ENCODE results near the gene KCTD13.
"Not testable (repeated sequence)": the region's sequence is repeated elsewhere in the genome, so short reads cannot be mapped to it uniquely, and the experiment has no call there.

The KCTD13 gene

GRCh38 chr16:29906520-29907244, 19.3 kb downstream of the KCTD13 start:
- no peak for DNase-seq

DNA sequence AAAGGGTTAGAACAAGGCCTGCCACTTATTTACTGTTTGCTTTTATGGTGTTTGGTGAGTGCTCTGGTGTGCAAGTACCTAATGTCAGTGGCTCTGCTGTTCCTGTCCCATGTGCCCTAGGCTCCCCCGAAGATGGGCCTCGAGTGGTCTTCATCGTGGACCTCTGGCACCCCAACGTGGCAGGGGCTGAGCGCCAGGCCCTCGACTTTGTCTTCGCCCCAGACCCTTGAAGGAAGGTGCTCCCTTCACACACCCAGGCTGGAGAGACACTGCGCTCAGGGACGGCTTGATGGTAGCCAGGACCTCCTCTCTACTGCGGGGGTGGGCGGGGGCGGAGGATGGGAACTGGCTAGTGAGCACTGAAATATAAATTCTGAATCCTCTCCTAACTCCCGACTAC, 20.4 kb downstream of the KCTD13 start:
- no peak for DNase-seq

DNA sequence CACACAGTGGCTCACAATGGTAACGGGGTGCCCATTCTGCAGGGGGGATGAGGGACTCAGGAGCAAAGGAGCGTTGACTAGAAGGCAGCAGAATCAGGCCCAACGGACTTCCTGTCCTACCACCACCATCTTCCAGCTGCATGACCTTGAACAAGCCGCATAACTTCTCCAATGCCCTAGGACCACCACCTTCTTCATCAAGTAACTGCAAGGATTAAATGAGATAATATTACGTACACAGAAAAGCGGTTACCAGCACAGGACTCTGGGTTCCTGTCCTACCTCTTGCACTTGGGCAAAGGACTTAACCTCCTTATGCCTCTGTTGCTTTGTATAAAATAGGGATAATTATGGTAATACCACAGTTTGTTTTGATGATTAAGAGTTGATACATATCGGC, 21.1 kb downstream of the KCTD13 start:
- DNase-seq = no peak

DNA sequence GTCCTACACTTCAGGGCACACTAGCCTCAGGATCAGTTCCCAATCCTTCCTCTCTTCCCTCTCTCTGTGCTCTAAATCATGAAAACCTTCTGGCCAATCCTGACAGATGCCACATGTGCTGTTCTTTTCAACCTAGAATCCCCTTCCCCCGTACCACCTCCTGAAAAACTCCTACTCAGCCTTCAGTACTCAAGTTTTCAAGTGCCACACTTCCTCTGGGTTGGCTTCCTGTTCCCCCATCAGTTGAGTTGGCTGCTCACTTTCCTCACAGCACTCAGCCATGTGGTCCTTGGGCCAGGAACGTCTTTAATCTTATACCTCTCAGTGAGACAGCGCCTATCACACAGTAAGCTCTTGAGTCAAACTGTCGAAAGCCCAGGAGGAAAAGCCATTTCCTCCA, 22.4 kb downstream of the KCTD13 start:
- DNase-seq = no peak

- no peak for DNase-seq
These were observed 24.4 kb downstream of the KCTD13 start for GRCh38 chr16:29901607-29901945.

- DNase-seq = no peak
These were observed 25.0 kb downstream of the KCTD13 start for GRCh38 chr16:29900888-29901606.

DNA sequence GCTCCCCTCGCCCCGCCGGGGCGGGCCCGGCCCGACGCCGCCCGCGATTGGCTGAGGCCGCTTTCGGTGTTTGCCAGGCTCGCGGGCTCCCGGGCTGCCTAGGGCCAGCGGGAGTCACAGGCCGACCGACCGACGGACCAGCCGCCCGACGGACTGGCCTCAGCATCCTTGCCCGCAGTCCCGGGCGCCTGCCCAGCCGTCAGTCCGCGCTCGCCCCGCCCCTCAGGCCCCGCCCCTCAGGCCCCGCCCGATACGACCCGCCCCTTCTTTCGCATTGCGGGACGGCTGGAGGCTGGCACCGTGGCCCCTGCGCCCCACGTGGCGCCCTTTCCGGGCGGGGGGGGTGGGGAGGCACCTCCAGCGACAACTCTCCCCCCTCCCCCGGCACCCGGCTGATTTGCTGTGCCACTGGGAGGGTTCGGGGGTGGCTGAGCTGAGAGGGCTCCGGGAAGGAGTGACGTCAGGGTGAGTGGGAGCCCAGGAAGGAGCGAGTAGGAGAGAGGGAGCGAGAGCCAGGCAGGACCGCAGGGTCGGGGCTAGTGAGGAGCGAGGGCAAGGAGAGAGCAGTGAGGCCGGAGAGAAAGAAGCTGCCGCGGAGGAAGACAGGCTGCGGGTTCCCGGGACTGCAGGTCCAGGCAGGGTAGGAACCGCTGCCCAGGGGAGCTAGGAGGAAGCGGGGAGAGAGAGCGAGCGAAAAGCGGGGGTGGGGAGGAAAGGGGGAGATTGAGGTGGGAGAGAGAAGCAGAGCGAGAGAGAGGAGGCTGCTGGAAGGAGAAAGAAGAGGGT, 25.7 kb downstream of the KCTD13 start, which contains the start of gene ASPHD1:
Gene ASPHD1 (plus strand): TSS at position 387 of the 786 bp plus-strand sequence. CDS start 484 bp downstream, outside the sequence.
- DNase-seq = peak; percentile 82 to 83

DNA sequence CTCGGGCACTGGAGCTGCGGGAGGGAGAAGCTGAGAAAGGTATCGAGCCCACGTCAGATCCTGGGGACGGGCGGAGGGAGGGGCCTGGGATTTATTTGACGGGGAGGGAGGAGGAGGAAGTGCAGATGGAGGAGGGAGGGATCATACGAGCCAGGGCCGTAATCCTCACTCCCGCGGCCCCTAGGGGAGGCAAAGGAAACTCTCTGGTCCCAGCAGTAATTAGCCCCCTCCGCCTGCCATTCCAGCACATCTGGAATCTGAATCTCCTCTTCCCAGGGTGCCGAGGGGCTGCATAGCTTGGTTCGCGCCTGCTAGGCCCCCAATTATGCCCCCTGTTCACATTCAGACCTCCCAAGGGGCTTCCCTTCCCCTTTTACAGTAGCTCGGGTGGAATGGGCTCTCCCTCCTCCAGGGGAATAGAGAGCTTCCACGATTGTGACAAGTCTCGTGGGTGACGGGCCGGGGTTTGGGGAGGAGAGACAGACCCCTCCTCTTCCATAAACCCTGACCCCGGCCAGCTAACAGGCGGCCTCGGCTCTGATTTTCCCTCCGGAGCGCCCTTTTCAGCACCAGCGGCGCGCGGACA, 26.4 kb downstream of the KCTD13 start, which contains the start of gene SEZ6L2:
Gene SEZ6L2 (minus strand): TSS at position 35 of the 586 bp plus-strand sequence. CDS start 531 bp downstream, outside the sequence.
- DNase-seq = peak; percentile 27 to 40

- no peak for DNase-seq
These were observed 27.1 kb downstream of the KCTD13 start for GRCh38 chr16:29898804-29899515.

DNA sequence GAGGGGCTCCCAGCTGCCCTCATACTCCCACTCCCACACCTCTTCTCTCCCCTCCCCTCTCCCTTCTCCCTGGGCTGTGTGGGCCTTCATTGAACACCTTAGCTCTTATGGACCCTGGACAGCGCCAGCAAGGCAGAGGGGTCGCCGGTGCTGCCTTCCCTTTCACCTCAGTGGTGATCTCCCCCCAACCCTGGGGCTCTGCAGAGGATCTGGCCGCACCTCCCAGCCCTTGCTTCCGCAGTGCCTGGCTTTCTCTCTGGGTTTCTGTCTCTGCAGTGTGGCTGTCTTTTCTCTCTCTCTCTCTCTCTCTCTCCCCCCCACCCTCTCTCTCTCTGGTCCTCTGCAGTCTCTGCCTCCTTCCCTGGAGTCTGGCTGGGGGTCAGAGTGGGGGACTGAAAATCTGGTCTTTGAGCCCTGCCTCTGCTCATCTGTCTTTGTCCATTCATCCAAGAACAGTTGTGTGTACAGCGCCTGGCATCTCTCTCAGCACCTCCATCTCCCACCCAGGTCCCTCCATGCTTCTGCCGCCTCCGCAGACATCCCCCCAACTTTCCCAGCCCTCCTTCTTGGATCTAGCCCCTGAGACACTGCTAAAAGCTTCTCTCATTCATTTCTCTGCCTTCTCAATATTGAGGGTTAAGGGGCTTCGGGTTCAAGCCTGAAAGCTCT, 27.8 kb downstream of the KCTD13 start:
- DNase-seq = no peak

GRCh38 chr16:29897333-29897732, 28.7 kb downstream of the KCTD13 start:
- no peak for DNase-seq

GRCh38 chr16:29896841-29897240, 29.2 kb downstream of the KCTD13 start:
- DNase-seq = no peak

DNA sequence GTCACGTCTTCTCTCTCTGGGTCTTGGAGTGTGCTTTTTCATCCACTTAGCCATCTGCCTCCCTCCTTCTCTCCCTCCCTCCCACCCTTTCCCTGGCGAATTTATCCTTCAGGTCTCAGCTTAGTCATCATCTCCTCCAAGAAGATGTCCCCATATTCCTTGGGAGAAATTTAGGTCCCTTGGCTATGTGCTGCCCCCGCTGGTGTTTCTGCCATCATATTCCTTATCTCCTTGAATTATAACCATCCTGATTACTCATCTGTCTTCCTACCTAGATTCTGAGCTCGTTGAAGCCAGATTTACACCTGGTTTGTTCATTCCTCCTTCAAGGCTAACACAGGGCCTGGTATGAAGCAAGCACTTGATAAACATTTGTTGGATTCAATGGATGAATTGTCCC, 31.7 kb downstream of the KCTD13 start:
- no peak for DNase-seq

DNA sequence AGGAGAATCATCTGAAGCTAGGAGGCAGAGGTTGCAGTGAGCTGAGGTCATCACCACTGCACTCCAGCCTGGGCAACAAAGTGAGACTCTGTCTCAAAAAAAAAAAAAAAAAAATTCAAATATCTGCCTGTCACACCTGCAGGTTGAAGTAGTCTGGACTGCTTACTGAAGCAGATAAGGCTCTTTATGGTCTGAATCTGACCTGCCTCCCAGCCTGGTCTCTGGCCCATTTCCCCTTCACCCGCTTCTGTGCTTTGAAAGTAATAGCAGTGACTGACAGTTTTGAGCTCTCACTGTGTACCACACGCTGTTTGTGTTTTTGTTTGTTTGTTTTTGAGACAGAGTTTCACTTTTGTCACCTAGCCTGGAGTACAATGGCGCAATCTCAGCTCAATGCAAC, 32.5 kb downstream of the KCTD13 start:
- no peak for DNase-seq

DNA sequence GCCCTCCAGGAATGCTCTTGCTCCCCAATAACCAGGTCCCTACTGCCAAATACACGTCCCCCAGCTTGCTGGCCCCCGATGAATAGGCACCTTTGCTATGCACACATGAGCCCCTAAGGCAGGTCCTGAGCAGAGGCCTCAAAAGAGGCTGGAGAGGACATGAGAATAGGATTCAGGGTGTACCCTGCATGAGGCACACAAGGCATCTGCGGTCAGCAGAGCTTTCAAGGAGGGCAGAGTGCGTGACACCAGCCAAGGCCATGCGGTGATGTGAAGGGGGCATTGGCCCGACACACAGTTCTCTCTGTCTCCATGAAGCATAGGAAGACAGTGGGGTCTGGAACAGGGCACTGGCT, 33.6 kb downstream of the KCTD13 start:
- no peak for DNase-seq

DNA sequence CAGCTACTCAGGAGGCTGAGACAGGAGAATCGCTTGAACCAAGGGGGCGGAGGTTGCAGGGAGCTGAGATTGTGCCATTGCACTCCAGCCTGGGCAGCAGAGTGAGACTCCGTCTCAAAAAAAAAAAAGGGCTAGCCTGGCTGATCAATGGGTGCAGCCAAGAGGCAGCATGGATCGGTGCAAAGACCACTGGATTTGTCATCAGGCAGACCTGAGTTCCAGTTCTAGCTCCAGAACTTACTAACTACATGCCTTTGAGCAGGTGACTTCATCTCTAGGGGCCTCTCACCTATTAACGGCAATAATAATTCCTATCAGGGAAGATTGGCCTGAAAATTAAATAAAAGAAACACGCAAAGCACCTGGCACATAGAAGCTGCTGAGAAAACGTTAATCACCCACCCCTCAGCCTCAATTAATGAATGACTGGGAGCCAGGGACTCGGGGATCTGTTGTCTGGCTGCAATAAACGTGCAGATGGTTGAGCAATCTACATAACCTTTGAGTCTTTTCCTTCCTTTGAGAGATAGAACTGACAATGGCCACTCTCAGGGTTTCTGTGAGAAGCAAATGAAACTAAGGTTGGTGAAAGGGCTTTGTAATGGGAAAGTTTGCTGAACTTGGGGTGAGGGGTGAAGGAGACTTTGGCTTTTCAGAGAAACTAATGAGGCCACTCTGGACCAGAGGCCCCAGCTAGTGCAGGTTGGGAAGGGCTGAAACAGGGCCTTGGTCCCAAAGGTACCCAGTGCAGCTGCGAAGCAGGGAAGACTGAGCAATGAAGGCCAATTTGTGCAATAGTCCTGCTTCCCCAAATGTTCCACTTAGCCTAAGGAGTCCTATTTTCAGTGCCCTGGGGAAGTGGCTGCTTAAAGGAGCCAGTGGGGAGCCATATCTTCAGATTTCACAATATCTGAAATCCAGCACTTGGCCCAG, 34.2 kb downstream of the KCTD13 start:
- DNase-seq = no peak

GRCh38 chr16:29889372-29889771, 36.7 kb downstream of the KCTD13 start:
- DNase-seq = not testable (repeated sequence)

GRCh38 chr16:29883987-29884386, 42.0 kb downstream of the KCTD13 start:
- DNase-seq = no peak

- no peak for DNase-seq
These were observed 45.0 kb downstream of the KCTD13 start for GRCh38 chr16:29881050-29881449.

- no peak for DNase-seq
These were observed 47.9 kb downstream of the KCTD13 start for GRCh38 chr16:29878172-29878571.

Measured in activated CD4-positive, alpha-beta T cell treated with anti-CD3 and anti-CD28 coated beads, Interleukin-2, amount 50 U/mL, for 48 hours (primary cell).